Subcutaneous abdominal adipose tissue (tissue), 5 donors: ENCODE data around the gene SERPINB1.
"Not testable (repeated sequence)": the region's sequence is repeated elsewhere in the genome, so short reads cannot be mapped to it uniquely, and the experiment has no call there.

ENCODE experiments used
- H3K27ac ChIP-seq: one replicate; pipeline ENCODE4 v1.7.0; 2013; ENCODE audit warnings: low read depth, mild to moderate bottlenecking, inconsistent platforms, low read length, moderate library complexity
- H3K27me3 ChIP-seq, 5 donors: one replicate each; pipeline ENCODE4 v1.7.0; 2013; ENCODE audit warnings: low read length in 5 of 5, inconsistent platforms in 1 of 5; ENCODE audit not compliant: control insufficient read depth in 5 of 5, insufficient read depth in 4 of 5
- H3K36me3 ChIP-seq, 5 donors: one replicate each; pipeline ENCODE4 v1.7.0; 2013; ENCODE audit warnings: low read length in 5 of 5; ENCODE audit not compliant: control insufficient read depth in 5 of 5, insufficient read depth in 5 of 5
- H3K4me1 ChIP-seq, 5 donors: one replicate each; pipeline ENCODE4 v1.7.0; 2013; ENCODE audit warnings: low read length in 5 of 5, mild to moderate bottlenecking in 3 of 5, moderate library complexity in 1 of 5; ENCODE audit not compliant: control insufficient read depth in 5 of 5, insufficient read depth in 5 of 5
- H3K4me3 ChIP-seq, 5 donors: one replicate each; pipeline ENCODE4 v1.7.0; 2013; ENCODE audit warnings: low read length in 5 of 5, low read depth in 1 of 5
- H3K9ac ChIP-seq, 5 donors: one replicate each; pipeline ENCODE4 v1.7.0; 2013; ENCODE audit warnings: low read length in 5 of 5, mild to moderate bottlenecking in 4 of 5, moderate library complexity in 3 of 5
- H3K9me3 ChIP-seq, 5 donors: one replicate each; pipeline ENCODE4 v1.7.0; 2013; ENCODE audit warnings: low read length in 5 of 5; ENCODE audit not compliant: control insufficient read depth in 5 of 5
- donor health status: healthy.
- donor health status: healthy.
- donor health status: healthy.
- donor health status: healthy.
- donor health status: healthy.

Gene SERPINB1

GRCh38 chr6:2857580-2858337 is 16.1 kb upstream of the SERPINB1 start:
- H3K4me1 ChIP-seq, result peaks cover 6 to 55% (median 30%) of the 10 kb centered on the region in 5 donors
- H3K9ac ChIP-seq, result no peak overlapping the region

GRCh38 chr6:2857185-2857579 is 15.5 kb upstream of the SERPINB1 start:
- Histone ChIP-seq H3K27me3 (peaks cover 0 to 3% (median 0%) of the 10 kb centered on the region in 5 donors), H3K4me3 (no peak overlapping the region), H3K9ac (no peak overlapping the region), H3K27ac (peak overlapping the region; percentile 67), H3K36me3 (no peaks in the 10 kb centered on the region), H3K4me1 (peaks cover 12 to 58% (median 30%) of the 10 kb centered on the region in 5 donors), H3K9me3 (no peaks in the 10 kb centered on the region)

More at GRCh38 chr6:2857580-2858337, 16.1 kb upstream of the SERPINB1 start:
- H3K4me3 ChIP-seq, result peak overlapping the region in 3 of 5 donors; percentile 34 to 42 (median 35)
- peak overlapping the region; percentile 67 for H3K27ac ChIP-seq
- no peaks in the 10 kb centered on the region for H3K27me3 ChIP-seq
- H3K9me3 ChIP-seq, result no peaks in the 10 kb centered on the region
- H3K36me3 ChIP-seq, result no peaks in the 10 kb centered on the region

- Histone ChIP-seq H3K27ac (peak overlapping the region; percentile 75), H3K4me1 (peaks cover 15 to 57% (median 30%) of the 10 kb centered on the region in 5 donors), H3K27me3 (peaks cover 0 to 4% (median 0%) of the 10 kb centered on the region in 5 donors), H3K9ac (peak overlapping the region in 2 of 5 donors; percentile 49 to 73), H3K9me3 (no peaks in the 10 kb centered on the region), H3K36me3 (no peaks in the 10 kb centered on the region), H3K4me3 (peak overlapping the region in 3 of 5 donors; percentile 57 to 73 (median 65))
These were observed 13.4 kb upstream of the SERPINB1 start for GRCh38 chr6:2855061-2855519.

- H3K9ac ChIP-seq, result peak overlapping the region in 3 of 5 donors; percentile 49 to 73 (median 57)
- H3K4me1 ChIP-seq, result peaks cover 15 to 57% (median 30%) of the 10 kb centered on the region in 5 donors
These were observed 12.8 kb upstream of the SERPINB1 start for GRCh38 chr6:2854396-2854982.

GRCh38 chr6:2853769-2854395 is 12.2 kb upstream of the SERPINB1 start:
- Histone ChIP-seq H3K36me3 (no peaks in the 10 kb centered on the region), H3K9me3 (no peaks in the 10 kb centered on the region), H3K9ac (peak overlapping the region; percentile 0 to 73 (median 51)), H3K4me1 (peaks cover 15 to 53% (median 29%) of the 10 kb centered on the region in 5 donors), H3K27me3 (peaks cover 0 to 4% (median 0%) of the 10 kb centered on the region in 5 donors), H3K4me3 (peak overlapping the region; percentile 50 to 84 (median 65)), H3K27ac (peak overlapping the region; percentile 75)

More at GRCh38 chr6:2854396-2854982, 12.8 kb upstream of the SERPINB1 start:
- Histone ChIP-seq H3K27me3 (peaks cover 0 to 4% (median 0%) of the 10 kb centered on the region in 5 donors), H3K9me3 (no peaks in the 10 kb centered on the region), H3K4me3 (peak overlapping the region; percentile 50 to 84 (median 65)), H3K27ac (peak overlapping the region; percentile 75), H3K36me3 (no peaks in the 10 kb centered on the region)

GRCh38 chr6:2853378-2853768 is 11.7 kb upstream of the SERPINB1 start:
- not testable (repeated sequence) for H3K36me3 ChIP-seq, H3K27me3 ChIP-seq, H3K9me3 ChIP-seq
- Histone ChIP-seq H3K4me3 (peak overlapping the region in 4 of 5 donors; percentile 50 to 84 (median 61)), H3K27ac (peak overlapping the region; percentile 75), H3K9ac (peak overlapping the region in 2 of 5 donors; percentile 0 to 73), H3K4me1 (peaks cover 12 to 48% (median 24%) of the 10 kb centered on the region in 5 donors)

- H3K9ac ChIP-seq, result peak overlapping the region in 1 of 5 donors; percentile 71
- H3K4me1 ChIP-seq, result peaks cover 10 to 44% (median 23%) of the 10 kb centered on the region in 5 donors
- no peaks in the 10 kb centered on the region for H3K36me3 ChIP-seq
- H3K27ac ChIP-seq, result peak overlapping the region; percentile 75
- H3K9me3 ChIP-seq, result no peaks in the 10 kb centered on the region
- H3K4me3 ChIP-seq, result no peak overlapping the region
- peaks cover 0 to 4% (median 0%) of the 10 kb centered on the region in 5 donors for H3K27me3 ChIP-seq
These were observed 11.3 kb upstream of the SERPINB1 start for GRCh38 chr6:2852921-2853322.

- peaks cover 0 to 4% (median 0%) of the 10 kb centered on the region in 5 donors for H3K27me3 ChIP-seq
- no peaks in the 10 kb centered on the region for H3K9me3 ChIP-seq
- H3K36me3 ChIP-seq, result no peaks in the 10 kb centered on the region
These were observed 10.8 kb upstream of the SERPINB1 start for GRCh38 chr6:2852514-2852855.

GRCh38 chr6:2851727-2852513 is 10.3 kb upstream of the SERPINB1 start:
- Histone ChIP-seq H3K4me3 (no peak overlapping the region), H3K27me3 (peaks cover 0 to 4% (median 0%) of the 10 kb centered on the region in 5 donors), H3K9ac (peak overlapping the region in 1 of 5 donors; percentile 71), H3K9me3 (no peaks in the 10 kb centered on the region), H3K4me1 (peaks cover 10 to 34% (median 18%) of the 10 kb centered on the region in 5 donors), H3K27ac (no peak overlapping the region), H3K36me3 (no peaks in the 10 kb centered on the region)

More at GRCh38 chr6:2852514-2852855, 10.8 kb upstream of the SERPINB1 start:
- Histone ChIP-seq H3K9ac (peak overlapping the region in 1 of 5 donors; percentile 71), H3K27ac (no peak overlapping the region), H3K4me3 (no peak overlapping the region), H3K4me1 (peaks cover 10 to 39% (median 19%) of the 10 kb centered on the region in 5 donors)
